Central memory CD8-positive, alpha-beta T cell (primary cell): ENCODE data around the gene USP17L28.
"Not testable (repeated sequence)": the region's sequence is repeated elsewhere in the genome, so short reads cannot be mapped to it uniquely, and the experiment has no call there.

Experiments used
- ATAC-seq: fragments of 150-1000 bp; cut with Tn5 transposase; replicated peaks from 2 replicates; pipeline ENCODE4 v1.10.0; 2022; ENCODE audit warnings: mild to moderate bottlenecking, moderate FRiP score, moderate number of reproducible peaks; ENCODE audit not compliant: poor library complexity, severe bottlenecking; ENCODE audit errors: extremely low read depth
- DNase-seq, 2 donors: peaks; one replicate each; pipeline ENCODE4 v3.0.0; 2021; ENCODE audit warnings: low spot score in 2 of 2
- H3K27ac Mint-ChIP-seq: one replicate; pipeline ENCODE4 v1.8.0; 2022; ENCODE audit warnings: low read depth, mild to moderate bottlenecking, moderate library complexity, mixed read lengths
- H3K27me3 Mint-ChIP-seq: one replicate; pipeline ENCODE4 v1.8.0; 2022; ENCODE audit warnings: mixed read lengths
- H3K36me3 Mint-ChIP-seq: one replicate; pipeline ENCODE4 v1.8.0; 2022; ENCODE audit warnings: mild to moderate bottlenecking, moderate library complexity, mixed read lengths; ENCODE audit not compliant: insufficient read depth
- H3K4me1 Mint-ChIP-seq: one replicate; pipeline ENCODE4 v1.8.0; 2022; ENCODE audit warnings: mixed read lengths
- H3K4me3 Mint-ChIP-seq: one replicate; pipeline ENCODE4 v1.8.0; 2022; ENCODE audit warnings: mild to moderate bottlenecking, moderate library complexity, mixed read lengths
- H3K9me3 Mint-ChIP-seq: one replicate; pipeline ENCODE4 v1.8.0; 2022; ENCODE audit warnings: mixed read lengths

Gene USP17L28, protein sequence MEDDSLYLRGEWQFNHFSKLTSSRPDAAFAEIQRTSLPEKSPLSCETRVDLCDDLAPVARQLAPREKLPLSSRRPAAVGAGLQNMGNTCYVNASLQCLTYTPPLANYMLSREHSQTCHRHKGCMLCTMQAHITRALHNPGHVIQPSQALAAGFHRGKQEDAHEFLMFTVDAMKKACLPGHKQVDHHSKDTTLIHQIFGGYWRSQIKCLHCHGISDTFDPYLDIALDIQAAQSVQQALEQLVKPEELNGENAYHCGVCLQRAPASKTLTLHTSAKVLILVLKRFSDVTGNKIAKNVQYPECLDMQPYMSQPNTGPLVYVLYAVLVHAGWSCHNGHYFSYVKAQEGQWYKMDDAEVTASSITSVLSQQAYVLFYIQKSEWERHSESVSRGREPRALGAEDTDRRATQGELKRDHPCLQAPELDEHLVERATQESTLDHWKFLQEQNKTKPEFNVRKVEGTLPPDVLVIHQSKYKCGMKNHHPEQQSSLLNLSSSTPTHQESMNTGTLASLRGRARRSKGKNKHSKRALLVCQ

DNA sequence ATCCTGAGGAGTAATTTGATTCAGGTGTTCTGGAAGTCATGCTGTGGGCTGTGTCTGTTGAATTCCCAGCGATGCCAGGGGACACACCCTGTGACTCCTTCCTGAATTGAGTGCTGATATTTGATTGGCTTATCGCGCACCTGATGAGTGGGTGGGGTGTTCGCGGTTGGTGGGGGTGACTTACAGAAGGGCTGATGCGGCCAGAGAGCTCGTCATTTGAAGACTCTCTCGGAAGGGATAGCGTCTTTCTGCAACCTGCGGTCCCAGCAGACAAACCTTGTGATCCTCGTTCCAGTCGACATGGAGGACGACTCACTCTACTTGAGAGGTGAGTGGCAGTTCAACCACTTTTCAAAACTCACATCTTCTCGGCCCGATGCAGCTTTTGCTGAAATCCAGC is at the start of gene USP17L28:
TSS of gene USP17L28 (plus strand) at position 301 of the 400 bp plus-strand sequence. CDS start at position 301, 0 bp downstream.
- not testable (repeated sequence) for H3K9me3 Mint-ChIP-seq, H3K27ac Mint-ChIP-seq, H3K36me3 Mint-ChIP-seq, H3K4me1 Mint-ChIP-seq, H3K27me3 Mint-ChIP-seq, ATAC-seq, H3K4me3 Mint-ChIP-seq, DNase-seq

- H3K36me3 Mint-ChIP-seq, H3K4me1 Mint-ChIP-seq, ATAC-seq, DNase-seq, H3K27me3 Mint-ChIP-seq, H3K9me3 Mint-ChIP-seq, H3K27ac Mint-ChIP-seq, H3K4me3 Mint-ChIP-seq: not testable (repeated sequence)
These were observed 24.5 kb upstream of the USP17L28 start for GRCh38 chr4:9324191-9324590.

- H3K27me3 Mint-ChIP-seq, H3K27ac Mint-ChIP-seq, H3K9me3 Mint-ChIP-seq, ATAC-seq, H3K36me3 Mint-ChIP-seq, DNase-seq, H3K4me3 Mint-ChIP-seq, H3K4me1 Mint-ChIP-seq: not testable (repeated sequence)
These were observed 23.8 kb upstream of the USP17L28 start, which contains the start of gene USP17L24 for GRCh38 chr4:9324865-9325264. Gene USP17L24 (plus strand): TSS chr4:9325165. CDS start chr4:9325165, 0 bp downstream.

DNA sequence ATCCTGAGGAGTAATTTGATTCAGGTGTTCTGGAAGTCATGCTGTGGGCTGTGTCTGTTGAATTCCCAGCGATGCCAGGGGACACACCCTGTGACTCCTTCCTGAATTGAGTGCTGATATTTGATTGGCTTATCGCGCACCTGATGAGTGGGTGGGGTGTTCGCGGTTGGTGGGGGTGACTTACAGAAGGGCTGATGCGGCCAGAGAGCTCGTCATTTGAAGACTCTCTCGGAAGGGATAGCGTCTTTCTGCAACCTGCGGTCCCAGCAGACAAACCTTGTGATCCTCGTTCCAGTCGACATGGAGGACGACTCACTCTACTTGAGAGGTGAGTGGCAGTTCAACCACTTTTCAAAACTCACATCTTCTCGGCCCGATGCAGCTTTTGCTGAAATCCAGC is 19.1 kb upstream of the USP17L28 start, which contains the start of gene USP17L25:
TSS of gene USP17L25 (plus strand) at position 301 of the 400 bp plus-strand sequence. CDS start at position 301, 0 bp downstream.
- H3K4me1 Mint-ChIP-seq, H3K36me3 Mint-ChIP-seq, H3K9me3 Mint-ChIP-seq, ATAC-seq, DNase-seq, H3K27me3 Mint-ChIP-seq, H3K27ac Mint-ChIP-seq, H3K4me3 Mint-ChIP-seq: not testable (repeated sequence)

- not testable (repeated sequence) for H3K27ac Mint-ChIP-seq, H3K9me3 Mint-ChIP-seq, H3K4me1 Mint-ChIP-seq, H3K36me3 Mint-ChIP-seq, H3K4me3 Mint-ChIP-seq, ATAC-seq, DNase-seq, H3K27me3 Mint-ChIP-seq
These were observed 14.3 kb upstream of the USP17L28 start, which contains the start of gene USP17L26 for GRCh38 chr4:9334358-9334757. Gene USP17L26 (plus strand): TSS chr4:9334658. CDS start chr4:9334658, 0 bp downstream.

- not testable (repeated sequence) for H3K27me3 Mint-ChIP-seq, H3K27ac Mint-ChIP-seq, DNase-seq, H3K4me1 Mint-ChIP-seq, H3K9me3 Mint-ChIP-seq, H3K4me3 Mint-ChIP-seq, H3K36me3 Mint-ChIP-seq, ATAC-seq
These were observed 9.6 kb upstream of the USP17L28 start, which contains the start of gene USP17L5 for GRCh38 chr4:9339103-9339502. Gene USP17L5 (plus strand): TSS chr4:9339403. CDS start chr4:9339403, 0 bp downstream.

- H3K27ac Mint-ChIP-seq, ATAC-seq, H3K36me3 Mint-ChIP-seq, H3K4me3 Mint-ChIP-seq, H3K4me1 Mint-ChIP-seq, DNase-seq, H3K27me3 Mint-ChIP-seq, H3K9me3 Mint-ChIP-seq: not testable (repeated sequence)
These were observed 4.8 kb upstream of the USP17L28 start, which contains the start of gene USP17L27 for GRCh38 chr4:9343848-9344247. Gene USP17L27 (plus strand): TSS chr4:9344148. CDS start chr4:9344148, 0 bp downstream.

DNA sequence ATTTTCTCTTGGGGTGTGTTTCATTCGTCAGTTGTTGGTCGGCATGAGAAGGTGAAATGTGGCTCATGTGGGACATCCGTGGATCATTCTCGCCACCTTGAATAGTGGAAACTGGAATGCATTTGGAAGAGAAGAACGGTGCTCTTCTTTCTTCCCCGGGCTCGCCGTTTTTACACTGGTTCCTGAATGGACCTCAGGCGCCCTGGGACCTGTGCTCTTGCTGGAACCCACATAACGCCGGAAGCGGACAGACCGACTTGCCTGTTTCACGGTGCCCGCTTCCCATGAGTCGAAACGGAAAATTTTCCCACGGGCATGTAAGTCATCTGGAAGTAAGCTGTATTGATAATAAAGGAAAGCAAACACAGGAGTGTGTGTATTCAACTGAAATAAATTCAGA is 2.2 kb downstream of the USP17L28 start:
- not testable (repeated sequence) for H3K27ac Mint-ChIP-seq, H3K36me3 Mint-ChIP-seq, H3K9me3 Mint-ChIP-seq, ATAC-seq, H3K4me3 Mint-ChIP-seq, H3K4me1 Mint-ChIP-seq, H3K27me3 Mint-ChIP-seq
- peak in 1 of 2 donors; percentile 32 for DNase-seq

DNA sequence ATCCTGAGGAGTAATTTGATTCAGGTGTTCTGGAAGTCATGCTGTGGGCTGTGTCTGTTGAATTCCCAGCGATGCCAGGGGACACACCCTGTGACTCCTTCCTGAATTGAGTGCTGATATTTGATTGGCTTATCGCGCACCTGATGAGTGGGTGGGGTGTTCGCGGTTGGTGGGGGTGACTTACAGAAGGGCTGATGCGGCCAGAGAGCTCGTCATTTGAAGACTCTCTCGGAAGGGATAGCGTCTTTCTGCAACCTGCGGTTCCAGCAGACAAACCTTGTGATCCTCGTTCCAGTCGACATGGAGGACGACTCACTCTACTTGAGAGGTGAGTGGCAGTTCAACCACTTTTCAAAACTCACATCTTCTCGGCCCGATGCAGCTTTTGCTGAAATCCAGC is 4.6 kb downstream of the USP17L28 start, which contains the start of gene USP17L29:
TSS of gene USP17L29 (plus strand) at position 301 of the 400 bp plus-strand sequence. CDS start at position 301, 0 bp downstream.
- H3K4me3 Mint-ChIP-seq, H3K27ac Mint-ChIP-seq, H3K27me3 Mint-ChIP-seq, H3K9me3 Mint-ChIP-seq, DNase-seq, H3K4me1 Mint-ChIP-seq, H3K36me3 Mint-ChIP-seq, ATAC-seq: not testable (repeated sequence)

DNA sequence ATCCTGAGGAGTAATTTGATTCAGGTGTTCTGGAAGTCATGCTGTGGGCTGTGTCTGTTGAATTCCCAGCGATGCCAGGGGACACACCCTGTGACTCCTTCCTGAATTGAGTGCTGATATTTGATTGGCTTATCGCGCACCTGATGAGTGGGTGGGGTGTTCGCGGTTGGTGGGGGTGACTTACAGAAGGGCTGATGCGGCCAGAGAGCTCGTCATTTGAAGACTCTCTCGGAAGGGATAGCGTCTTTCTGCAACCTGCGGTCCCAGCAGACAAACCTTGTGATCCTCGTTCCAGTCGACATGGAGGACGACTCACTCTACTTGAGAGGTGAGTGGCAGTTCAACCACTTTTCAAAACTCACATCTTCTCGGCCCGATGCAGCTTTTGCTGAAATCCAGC is 14.1 kb downstream of the USP17L28 start, which contains the start of gene USP17L30:
TSS of gene USP17L30 (plus strand) at position 301 of the 400 bp plus-strand sequence. CDS start at position 301, 0 bp downstream.
- not testable (repeated sequence) for ATAC-seq, H3K27ac Mint-ChIP-seq, H3K36me3 Mint-ChIP-seq, DNase-seq, H3K9me3 Mint-ChIP-seq, H3K4me1 Mint-ChIP-seq, H3K4me3 Mint-ChIP-seq, H3K27me3 Mint-ChIP-seq

- not testable (repeated sequence) for DNase-seq, H3K36me3 Mint-ChIP-seq, H3K4me3 Mint-ChIP-seq, H3K27me3 Mint-ChIP-seq, ATAC-seq, H3K9me3 Mint-ChIP-seq, H3K4me1 Mint-ChIP-seq, H3K27ac Mint-ChIP-seq
These were observed 31.2 kb downstream of the USP17L28 start for GRCh38 chr4:9379881-9380280.

GRCh38 chr4:9381012-9381534 is 32.4 kb downstream of the USP17L28 start:
- not testable (repeated sequence) for H3K4me1 Mint-ChIP-seq, ATAC-seq, H3K4me3 Mint-ChIP-seq

More at GRCh38 chr4:9381012-9381534, 32.4 kb downstream of the USP17L28 start:
- not testable (repeated sequence) for H3K27me3 Mint-ChIP-seq, DNase-seq, H3K9me3 Mint-ChIP-seq, H3K36me3 Mint-ChIP-seq, H3K27ac Mint-ChIP-seq
